K562 (cell line): ENCODE results near the gene SLC33A1. TPM values are rescaled to one million over a fixed set of nuclear protein-coding genes. Genes with fewer than 3 reads are reported as not detected.

Experiments used
- BCLAF1 ChIP-seq, 2 experiments: fragments of 450-650 bp in 1 of 2; IDR thresholded peaks; 2 replicates each; pipeline ENCODE4 v1.6.1; 2011 to 2017; ENCODE audit warnings: low read depth in 2 of 2, antibody characterized with exemption in 1 of 2, borderline replicate concordance in 1 of 2, low read length in 1 of 2, mild to moderate bottlenecking in 1 of 2, mixed read lengths in 1 of 2; ENCODE audit not compliant: control insufficient read depth in 1 of 2
- CREB3 ChIP-seq: fragments of 450-650 bp; conservative IDR thresholded peaks from 2 replicates; pipeline ENCODE4 v1.6.1; 2016; ENCODE audit warnings: missing genetic modification characterization, low read depth, mild to moderate bottlenecking, missing compliant biosample characterization, moderate library complexity
- E2F5 ChIP-seq: sonication (generic); formaldehyde crosslinking; IDR thresholded peaks from 2 replicates; pipeline ENCODE4 v1.8.0; 2022; ENCODE audit warnings: mild to moderate bottlenecking, missing genetic modification reagents
- HIVEP1 ChIP-seq: fragments of 250-450 bp; sonication (Bioruptor Pico); IDR thresholded peaks from 2 replicates; pipeline ENCODE4 v1.4.0; 2020; ENCODE audit warnings: mild to moderate bottlenecking
- HOMEZ ChIP-seq: fragments of 250-450 bp; sonication (Bioruptor Pico); IDR thresholded peaks from 2 replicates; pipeline ENCODE4 v1.4.0; 2020; ENCODE audit warnings: mild to moderate bottlenecking, moderate library complexity
- NONO ChIP-seq, 2 experiments: fragments of 200-400 bp in 1 of 2; fragments of 450-650 bp in 1 of 2; formaldehyde crosslinking in 1 of 2; IDR thresholded peaks; 2 replicates each; pipeline ENCODE4 v1.6.1; 2017; ENCODE audit warnings: low read depth in 2 of 2, mild to moderate bottlenecking in 2 of 2, moderate library complexity in 2 of 2, low read length in 1 of 2
- TEAD2 ChIP-seq: fragments of 450-650 bp; IDR thresholded peaks from 2 replicates; pipeline ENCODE4 v1.6.1; 2016; ENCODE audit warnings: missing genetic modification characterization, control low read depth, missing compliant biosample characterization
- UBTF ChIP-seq, 2 experiments: IDR thresholded peaks; 2 replicates each; pipeline ENCODE4 v1.6.1; 2012; ENCODE audit warnings: improper control_type of control experiment in 2 of 2, low read depth in 2 of 2, low read length in 2 of 2, borderline replicate concordance in 1 of 2
- ZNF639 ChIP-seq, 2 experiments: fragments of 200-800 bp in 1 of 2; sonication (Bioruptor generic) in 1 of 2; sonication (generic) in 1 of 2; formaldehyde crosslinking in 1 of 2; IDR thresholded peaks in 1 of 2; conservative IDR thresholded peaks in 1 of 2; 2 replicates each; pipeline versions ENCODE4 v1.5.0 to v1.6.1; 2016 to 2020; ENCODE audit warnings: missing compliant biosample characterization in 1 of 2, missing genetic modification characterization in 1 of 2, missing genetic modification reagents in 1 of 2
- polyA plus RNA-seq, 8 experiments: library from polyadenylated mRNA; depleted of rRNA in 4 of 8; stranded (reverse) in 5 of 8; unstranded in 3 of 8; fragments of >200 nt; fragmentation: Nextera tagmentation in 2 of 8; fragmentation: Illumina TruSeq in 1 of 8; extraction: Ambion mirVana in 2 of 8; extraction: Trizol in 1 of 8; gene quantifications; 2 replicates each; pipeline versions ENCODE4 v1.2.1 to v1.2.3, GENCODE V29; 2011 to 2014; ENCODE audit warnings: inconsistent platforms in 1 of 8, missing spikeins in 1 of 8
- total RNA-seq, 7 experiments: library from RNA; depleted of rRNA in 6 of 7; stranded (reverse); fragments of >200 nt in 6 of 7; fragmentation: Illumina TruSeq in 2 of 7; extraction: Trizol in 2 of 7; gene quantifications; 2 replicates each; pipeline versions ENCODE4 v1.2.1 to v1.2.3, GENCODE V29; 2011 to 2021; ENCODE audit warnings: low replicate concordance in 1 of 7

The SLC33A1 gene
- total and polyA plus RNA-seq, 9 of the 15 experiments (the other 6 are each of a cell fraction or from before 2014, with no cell fraction given) = 6.2 to 26.8 (median 19.6) TPM

- TF ChIP-seq BCLAF1 (IDR thresholded peaks at IDR 0.05; ENCODE audit: borderline replicate concordance in 1 of 2, control insufficient read depth in 1 of 2, low read depth in 2 of 2, low read length in 1 of 2) = no peak
- TF ChIP-seq HOMEZ (CRISPR knock-in tag) = no peak
- no peak for TF ChIP-seq NONO (IDR thresholded peaks at IDR 0.05; ENCODE audit: low read depth in 2 of 2, low read length in 1 of 2)
- TF ChIP-seq UBTF (IDR thresholded peaks at IDR 0.05; ENCODE audit: borderline replicate concordance in 1 of 2, low read depth in 2 of 2, low read length in 2 of 2) = no peak
- peak in 1 of 2 experiments; percentile 79; a peak in 2 of 4 replicates for TF ChIP-seq ZNF639 (CRISPR knock-in tag; conservative IDR thresholded peaks at IDR 0.05 in 1 of 2, IDR thresholded peaks at IDR 0.05 in 1 of 2)
- TF ChIP-seq CREB3 (tag) = peak; percentile 92
- TF ChIP-seq HIVEP1 (CRISPR knock-in tag) = peak; percentile 77; the same call in 1 of the 2 replicates
- 0 out of 2 replicates have a peak, but pooled peaks have one; percentile 42 for TF ChIP-seq TEAD2 (tag)
- TF ChIP-seq E2F5 = no peak
Observed at GRCh38 chr3:155861476-155862183, 7.4 kb upstream of the SLC33A1 start (continued).
